GM18517 (cell line): ENCODE data around the gene PTDSS2.

Source experiments
- ATAC-seq: cut with Tn5 transposase; IDR thresholded peaks from one replicate; pipeline ENCODE4 v1.9.1; 2021; ENCODE audit warnings: mild to moderate bottlenecking, moderate library complexity; ENCODE audit not compliant: unreplicated experiment

PTDSS2 gene

GRCh38 chr11:521177-521688 lies 71.2 kb downstream of the PTDSS2 start:
- no peak for ATAC-seq

- no peak for ATAC-seq
Measured at GRCh38 chr11:526192-526591, 76.1 kb downstream of the PTDSS2 start.

GRCh38 chr11:528166-528814 lies 78.2 kb downstream of the PTDSS2 start:
- no peak for ATAC-seq

- ATAC-seq: no peak
Measured at GRCh38 chr11:528815-529727, 79.0 kb downstream of the PTDSS2 start.

- no peak for ATAC-seq
Measured at GRCh38 chr11:529728-530411, 79.8 kb downstream of the PTDSS2 start.

- ATAC-seq: no peak
Measured at GRCh38 chr11:530960-531831, 81.1 kb downstream of the PTDSS2 start.

- no peak for ATAC-seq
Measured at GRCh38 chr11:531919-532526, 81.9 kb downstream of the PTDSS2 start.

GRCh38 chr11:532527-532985 lies 82.5 kb downstream of the PTDSS2 start:
- no peak for ATAC-seq

- ATAC-seq: no peak
Measured at GRCh38 chr11:532986-533585, 83.0 kb downstream of the PTDSS2 start.

- ATAC-seq: no peak
Measured at GRCh38 chr11:533586-534395, 83.7 kb downstream of the PTDSS2 start.

GRCh38 chr11:534396-535209 lies 84.5 kb downstream of the PTDSS2 start:
- ATAC-seq: no peak

- peak; percentile 1 for ATAC-seq
Measured at GRCh38 chr11:535210-535518, 85.1 kb downstream of the PTDSS2 start.

GRCh38 chr11:535519-536454 lies 85.7 kb downstream of the PTDSS2 start, which contains the start of gene HRAS:
Gene HRAS (minus strand): TSS chr11:535576.
- ATAC-seq: peak; percentile 53

- ATAC-seq: peak; percentile 58
Measured at GRCh38 chr11:536841-537621, 87.0 kb downstream of the PTDSS2 start, which contains the start of gene LRRC56. Gene LRRC56 (plus strand): TSS chr11:537527. CDS start chr11:540685, 3,158 bp downstream.

- no peak for ATAC-seq
Measured at GRCh38 chr11:537622-538430, 87.7 kb downstream of the PTDSS2 start.
